Activated CD4-positive, alpha-beta T cell treated with anti-CD3 and anti-CD28 coated beads for 1 hour (primary cell): Measurements from ENCODE around the gene ZC3H12D.
"Not testable (repeated sequence)": the region's sequence is repeated elsewhere in the genome, so short reads cannot be mapped to it uniquely, and the experiment has no call there.

Experiments used
- DNase-seq: peaks from one replicate; pipeline ENCODE4 v3.0.0-alpha.2; 2020

Gene ZC3H12D

DNA sequence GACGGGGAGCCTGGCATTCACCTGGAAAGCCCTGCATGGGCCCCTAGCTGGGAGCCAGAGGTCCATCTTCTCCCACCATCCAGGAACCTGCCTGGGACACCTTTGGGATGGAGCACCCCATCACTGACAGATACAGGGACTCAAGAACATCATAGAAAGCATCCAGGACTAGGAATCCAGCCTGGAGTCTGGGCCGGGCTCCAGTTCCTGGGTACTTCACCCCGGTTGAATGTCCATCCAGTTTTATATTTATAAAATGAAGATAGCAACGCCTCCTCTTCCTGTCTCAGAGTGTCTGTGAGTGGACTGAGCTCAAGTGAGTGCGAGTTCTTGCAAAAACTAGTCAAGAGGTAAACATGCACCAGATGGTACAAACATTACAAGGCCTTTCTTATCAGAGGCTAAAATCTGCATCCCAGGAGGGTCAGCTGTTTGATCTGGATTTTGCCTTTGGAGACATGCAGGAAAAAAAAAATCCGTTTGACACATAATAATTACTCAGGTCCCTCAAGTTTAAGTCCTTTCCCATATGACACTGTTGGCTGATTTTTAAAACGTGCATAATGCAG, 27.4 kb downstream of the ZC3H12D start:
- no peak for DNase-seq

DNA sequence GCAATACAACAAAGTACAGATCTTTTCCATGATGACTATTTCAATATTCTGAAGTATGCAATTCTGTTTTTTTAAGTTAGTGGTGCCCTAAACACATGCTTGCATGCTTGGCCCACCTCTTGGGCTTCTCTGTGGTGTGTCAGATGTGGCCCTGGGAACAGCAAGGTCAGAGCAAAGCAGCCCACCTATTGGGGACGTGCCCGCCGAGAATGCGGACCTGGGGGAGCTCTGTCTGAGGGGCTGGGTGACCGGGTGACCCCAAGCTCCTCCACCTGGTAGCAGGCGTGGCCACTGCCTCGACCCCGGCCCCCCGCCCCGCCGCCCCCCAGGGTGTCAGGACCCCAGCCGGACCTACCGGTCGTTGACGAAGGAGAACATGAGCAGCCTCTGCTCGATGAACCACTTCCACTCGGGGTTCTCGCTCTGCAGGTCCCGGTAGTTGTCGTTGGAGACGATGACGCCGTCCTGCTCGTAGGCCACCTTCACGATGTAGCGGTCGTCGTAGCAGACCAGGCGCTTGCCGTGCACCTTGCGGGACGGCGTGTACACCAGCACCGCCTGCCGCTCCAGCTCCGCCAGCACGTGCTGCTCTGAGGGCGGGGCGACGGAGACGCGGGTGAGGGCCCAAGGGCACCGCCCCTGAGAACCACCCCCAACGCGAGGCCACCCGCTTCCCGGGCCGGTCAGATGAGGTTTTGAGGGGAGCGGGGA, 28.3 kb downstream of the ZC3H12D start:
- no peak for DNase-seq

DNA sequence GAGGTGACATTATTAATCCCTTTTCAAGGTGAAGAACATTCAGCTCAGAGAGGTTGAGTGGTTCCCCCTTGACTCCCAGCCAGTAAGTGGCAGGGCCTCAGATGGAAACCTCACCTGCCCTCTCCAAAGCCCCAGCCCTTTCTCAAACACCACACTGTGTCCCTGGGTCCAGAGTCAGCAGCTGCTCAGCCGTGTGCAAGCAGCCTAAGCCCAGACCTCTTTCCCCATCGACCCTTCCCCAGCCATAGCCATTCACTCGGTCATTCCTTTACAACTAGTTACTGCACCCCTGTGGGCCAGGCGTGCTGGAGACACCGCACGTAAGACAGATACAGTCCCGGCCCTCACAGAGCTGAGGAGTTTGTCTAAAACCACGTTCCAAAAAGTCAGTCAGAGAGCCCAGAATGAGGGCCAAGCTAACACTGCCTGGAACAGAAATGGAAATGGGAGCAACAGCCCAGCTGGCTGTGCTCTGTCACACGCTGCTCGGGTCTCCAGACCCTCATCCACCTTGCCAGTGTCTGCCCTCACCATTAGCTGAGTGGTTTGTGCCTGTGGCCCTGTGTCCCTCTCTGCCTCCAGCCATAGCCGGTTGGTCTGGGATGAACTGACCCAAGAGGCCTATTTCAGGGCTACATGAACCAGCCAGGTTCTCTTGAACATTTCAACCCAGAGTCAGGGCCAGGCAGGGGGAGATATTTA, 29.6 kb downstream of the ZC3H12D start:
- no peak for DNase-seq

DNA sequence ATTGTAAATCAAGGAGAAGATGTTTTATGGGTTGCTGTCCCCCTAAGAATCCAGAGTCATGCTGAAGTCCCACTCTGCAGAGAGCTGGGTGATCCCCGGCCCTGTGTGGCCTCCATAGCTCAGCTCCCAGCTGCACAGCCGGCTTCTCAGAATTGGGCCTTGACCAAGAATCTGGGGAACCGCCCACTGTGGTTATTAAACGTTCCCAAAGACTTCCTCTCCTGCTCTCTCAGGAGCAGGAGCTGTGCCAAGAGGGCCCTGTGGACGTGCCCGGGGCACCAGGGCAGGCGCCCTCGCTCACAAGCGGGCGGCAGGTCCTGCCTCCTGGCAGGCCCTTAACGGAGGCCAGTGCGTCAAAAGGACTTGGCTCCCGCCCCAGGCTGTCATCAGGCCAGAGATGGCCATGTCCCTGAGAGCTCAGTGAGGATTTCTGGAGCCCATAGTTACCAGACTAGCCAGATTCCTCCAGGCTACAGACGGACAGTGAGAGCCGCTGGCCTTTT, 30.4 kb downstream of the ZC3H12D start:
- DNase-seq = no peak

DNA sequence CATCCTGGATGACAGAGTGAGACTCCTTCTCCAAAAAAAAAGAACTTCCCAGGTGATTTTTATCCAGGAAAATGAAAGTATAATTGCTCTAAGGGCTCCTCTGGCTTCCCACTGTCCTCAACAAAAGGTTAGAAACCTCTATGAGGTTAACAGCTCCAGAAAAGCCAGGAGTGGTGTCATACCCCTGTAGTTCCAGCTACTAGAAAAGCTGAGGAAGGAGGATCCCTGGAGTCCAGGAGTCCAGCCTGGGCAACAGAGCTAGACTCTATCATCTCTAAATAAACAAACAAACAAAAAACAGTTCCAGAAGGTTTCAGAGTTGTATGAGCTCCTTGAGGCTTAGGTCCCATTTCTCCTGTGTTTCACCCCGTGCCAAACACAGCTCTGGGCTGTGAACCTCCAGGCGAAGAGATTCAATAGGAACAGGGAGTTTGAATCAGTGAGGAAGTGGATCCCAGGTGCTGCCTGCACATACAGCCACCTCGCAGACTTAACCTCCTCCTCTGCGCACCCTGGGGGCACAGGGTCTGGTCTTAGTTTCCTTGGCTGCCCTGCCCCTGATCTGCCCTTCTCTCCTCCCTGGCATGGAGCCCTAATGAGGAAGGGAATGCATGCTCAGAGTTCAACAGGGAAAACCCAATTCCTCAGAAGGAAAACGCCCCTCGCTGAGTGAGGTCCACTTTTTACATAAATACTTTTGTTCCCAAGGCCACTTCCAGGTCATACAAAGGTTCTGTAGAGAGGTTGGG, 31.0 kb downstream of the ZC3H12D start:
- no peak for DNase-seq

DNA sequence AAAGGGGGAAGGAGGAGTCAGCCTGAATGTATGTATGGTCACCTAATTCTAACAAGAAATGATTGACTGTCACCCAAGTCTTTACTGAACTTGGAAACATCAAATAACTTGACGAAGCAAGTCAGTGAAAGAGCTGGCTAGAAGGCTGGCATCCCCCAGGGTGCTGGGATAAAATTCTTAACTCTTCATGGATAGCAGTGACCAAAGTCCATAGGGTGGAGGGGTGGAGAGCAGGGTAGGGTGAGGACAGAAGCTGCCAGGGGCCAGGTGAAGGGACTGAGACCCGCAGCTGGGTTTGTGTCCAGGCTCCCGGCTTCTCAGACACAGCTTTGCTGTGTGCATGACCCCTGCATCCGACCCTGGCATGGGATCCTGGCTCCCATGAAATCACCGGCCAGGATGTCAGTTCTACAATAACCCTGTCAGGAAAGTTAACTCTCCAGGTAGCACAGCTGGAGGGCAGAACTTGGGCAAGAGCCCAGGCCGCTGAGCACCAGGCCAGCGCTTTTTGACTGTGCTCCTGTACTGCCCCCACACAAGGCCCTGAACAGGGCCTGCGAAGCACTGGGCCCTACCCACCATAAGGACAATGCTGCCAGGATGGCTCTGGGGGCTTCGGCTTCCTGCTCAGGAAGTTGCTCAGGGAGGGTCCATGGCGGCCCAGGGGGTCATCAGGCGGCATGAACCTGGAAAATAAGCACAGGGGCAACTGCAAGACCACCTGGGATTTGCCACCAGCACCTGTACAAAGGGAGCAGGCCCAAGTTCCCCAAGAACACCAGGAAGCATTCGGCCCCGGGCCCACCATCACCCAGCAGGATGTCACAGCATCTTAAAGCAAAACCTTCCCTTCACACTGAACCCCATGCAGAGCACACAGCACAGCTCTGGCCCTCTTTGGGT, 32.5 kb downstream of the ZC3H12D start:
- no peak for DNase-seq

DNA sequence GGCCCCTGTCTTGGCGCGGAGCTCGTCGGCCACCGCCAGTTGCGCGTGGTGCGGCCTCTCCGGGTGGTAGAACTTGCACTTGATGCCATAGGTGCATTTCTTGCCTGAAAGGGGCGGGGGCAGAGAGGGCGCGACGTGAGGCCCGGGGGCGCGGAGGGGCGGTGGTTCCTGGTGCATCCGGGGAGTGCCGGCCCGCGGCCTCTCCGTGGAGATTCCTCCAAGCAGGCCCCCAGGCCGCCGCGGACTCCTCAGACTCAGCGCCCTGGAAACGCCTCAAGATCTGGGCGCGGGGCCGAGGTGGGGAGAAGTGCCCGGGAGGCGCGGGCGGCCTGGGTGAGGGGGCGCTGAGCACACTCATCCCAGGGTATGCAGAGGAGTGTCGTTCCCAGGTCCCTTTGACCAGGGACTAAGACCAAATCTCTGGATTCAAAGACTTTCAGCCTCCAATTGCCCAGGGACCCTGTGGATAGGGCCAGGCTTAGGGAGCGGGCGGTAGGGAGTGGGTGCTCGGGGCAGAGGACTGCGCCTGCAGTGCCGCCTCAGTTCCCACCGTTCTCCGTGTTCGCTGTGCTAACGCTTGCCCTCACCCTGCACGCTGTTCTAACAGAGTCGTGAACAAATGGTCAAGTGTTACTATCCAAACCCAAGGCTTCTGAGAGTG, 33.3 kb downstream of the ZC3H12D start:
- no peak for DNase-seq

DNA sequence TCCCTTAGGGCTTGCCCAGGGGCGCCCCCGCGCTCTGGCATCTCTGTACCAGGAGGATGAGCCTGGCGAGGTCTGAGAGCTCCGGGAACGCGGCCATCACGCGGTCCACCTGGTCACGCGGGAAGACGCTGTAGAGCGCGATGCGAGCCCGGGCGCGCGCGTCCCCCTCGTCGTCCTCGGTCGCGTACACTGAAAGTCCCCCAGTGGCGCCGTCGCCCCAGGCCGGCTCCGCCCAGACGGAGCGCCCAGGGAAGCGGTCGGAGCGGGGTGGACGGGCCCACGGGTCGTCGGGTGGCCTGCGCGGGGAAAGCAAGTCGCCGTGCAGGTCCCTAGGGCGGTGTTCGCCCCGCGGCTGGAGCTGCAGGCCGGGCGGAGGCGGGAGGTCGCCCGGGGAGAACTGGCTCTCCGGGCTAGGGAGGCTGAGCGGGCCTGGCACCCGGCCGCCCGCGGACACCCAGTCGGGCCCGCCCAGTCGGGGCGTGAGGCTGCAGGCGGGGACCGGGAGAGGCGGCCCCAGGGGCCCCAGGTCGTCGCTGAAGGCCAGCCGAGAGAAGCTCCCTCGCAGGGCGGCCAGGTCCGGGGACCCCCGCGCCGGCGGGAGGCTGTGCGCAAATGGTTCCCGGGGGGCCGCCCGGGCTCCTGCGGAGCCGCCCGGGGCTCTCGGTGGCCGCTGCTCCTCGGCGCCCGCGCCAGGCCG, 34.0 kb downstream of the ZC3H12D start:
- DNase-seq = no peak

DNA sequence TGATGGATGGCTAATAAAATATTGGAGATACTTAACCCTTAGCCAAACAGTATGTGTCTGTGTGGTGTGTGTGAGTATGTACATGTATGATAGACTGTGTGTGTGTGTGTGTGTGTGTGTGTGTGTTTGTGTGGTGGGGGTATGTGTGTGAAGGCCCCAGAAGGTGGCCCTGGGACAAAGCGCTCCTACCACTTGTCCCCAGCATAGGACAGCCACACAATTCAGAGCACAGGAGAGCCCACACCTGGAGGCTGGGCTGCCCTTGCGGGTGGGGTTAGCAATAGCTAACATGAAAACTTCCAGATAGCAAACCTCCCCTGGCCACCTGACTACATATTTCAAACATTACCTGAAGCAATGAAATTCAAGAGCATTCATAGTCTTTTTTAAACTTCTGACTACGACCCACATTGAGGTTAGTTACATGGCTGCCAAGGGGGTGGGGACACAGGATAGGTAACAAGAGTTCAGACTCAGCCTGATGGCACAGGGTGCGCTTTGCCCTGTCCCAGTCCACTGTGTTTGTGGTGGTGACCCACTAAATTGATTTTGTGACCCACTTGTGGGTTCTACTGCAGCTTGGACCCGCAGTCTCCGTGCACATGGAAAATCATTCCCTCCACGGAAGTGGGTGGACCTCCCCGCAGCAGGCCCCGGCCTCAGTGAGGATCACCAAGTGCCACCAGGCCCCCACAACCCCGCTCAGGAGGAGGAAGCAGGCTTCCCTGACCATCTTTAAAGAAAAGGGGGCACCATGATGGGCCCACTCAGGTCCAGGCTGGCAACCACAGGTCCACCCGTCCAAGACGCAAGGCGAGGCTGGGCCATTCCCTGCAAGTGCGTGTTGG, 34.8 kb downstream of the ZC3H12D start:
- no peak for DNase-seq

DNA sequence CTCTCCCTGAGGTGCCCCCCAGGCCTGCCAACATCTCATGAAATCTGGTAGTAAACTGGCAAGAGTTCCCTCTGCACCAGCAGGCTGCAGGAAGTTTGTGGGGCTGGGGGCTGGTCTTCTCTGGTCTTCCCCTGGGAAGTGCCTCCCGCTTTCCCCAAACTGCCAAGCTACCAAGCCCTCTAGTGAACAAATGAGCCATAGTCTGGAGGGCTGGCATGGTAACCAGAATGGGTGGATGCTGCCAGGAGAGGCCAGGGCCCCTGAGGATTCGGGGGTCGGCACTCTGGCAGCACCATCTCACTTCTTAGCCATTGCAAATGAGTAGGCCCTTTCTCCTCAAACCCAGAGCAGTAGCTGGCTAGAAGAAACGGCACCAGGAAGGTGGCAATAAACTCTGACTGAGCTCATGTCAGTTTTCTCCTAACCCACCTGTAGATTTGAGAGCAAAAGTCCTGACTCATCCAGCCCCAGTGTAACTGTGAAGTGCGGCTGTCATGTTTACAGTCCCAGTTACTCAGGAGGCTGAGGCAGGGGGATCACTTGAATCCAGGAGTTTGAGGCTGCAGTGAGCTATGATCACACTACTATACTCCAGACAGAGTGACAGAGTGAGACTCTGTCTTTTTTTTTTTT, 35.9 kb downstream of the ZC3H12D start:
- no peak for DNase-seq

DNA sequence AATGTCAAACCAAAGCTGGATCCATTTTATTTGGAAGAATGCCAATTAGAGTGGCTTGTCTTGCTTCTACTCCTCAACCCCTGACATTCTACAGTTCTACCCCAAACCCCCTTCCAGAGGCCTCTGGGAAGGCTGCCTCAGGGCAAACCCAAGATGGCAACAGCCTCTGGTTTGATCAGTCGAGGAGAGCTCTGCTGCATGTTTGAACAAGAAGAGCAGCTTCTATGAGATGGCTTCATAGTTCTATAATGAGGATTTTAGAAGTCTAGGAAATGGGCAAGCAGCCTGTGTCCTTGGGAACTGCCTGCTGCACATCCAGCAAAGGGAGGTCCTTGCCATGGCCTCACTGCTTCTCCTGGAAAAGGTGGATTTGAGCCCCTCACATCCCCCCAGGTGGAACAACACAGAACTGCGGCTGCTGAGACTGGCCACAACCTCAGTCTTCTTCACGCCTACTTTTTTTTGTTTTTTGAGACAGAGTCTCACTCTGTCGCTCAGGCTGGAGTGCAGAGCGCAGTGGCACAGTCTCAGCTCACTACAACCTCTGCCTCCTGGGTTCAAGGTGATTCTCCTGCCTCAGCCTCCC, 37.9 kb downstream of the ZC3H12D start:
- no peak for DNase-seq

DNA sequence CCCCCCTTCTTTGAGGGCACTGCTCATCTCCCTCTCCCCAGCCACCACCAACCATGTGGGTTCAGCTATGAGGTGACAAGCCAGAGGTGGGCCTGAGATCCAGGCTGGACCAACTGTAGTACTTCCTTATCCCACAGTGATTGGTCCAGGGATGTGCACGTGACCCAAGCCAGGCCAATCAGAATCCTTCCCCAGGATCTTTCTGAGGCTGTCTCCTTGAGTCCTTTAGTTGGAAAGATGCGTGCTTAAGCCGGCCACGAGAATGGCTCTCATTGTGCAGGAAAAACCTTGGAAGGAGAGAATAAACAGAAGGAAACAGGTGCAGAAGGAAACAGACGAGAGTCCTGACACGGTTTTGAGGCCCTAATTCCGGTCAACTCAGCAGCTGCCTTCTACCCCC, 39.2 kb downstream of the ZC3H12D start:
- DNase-seq = no peak

DNA sequence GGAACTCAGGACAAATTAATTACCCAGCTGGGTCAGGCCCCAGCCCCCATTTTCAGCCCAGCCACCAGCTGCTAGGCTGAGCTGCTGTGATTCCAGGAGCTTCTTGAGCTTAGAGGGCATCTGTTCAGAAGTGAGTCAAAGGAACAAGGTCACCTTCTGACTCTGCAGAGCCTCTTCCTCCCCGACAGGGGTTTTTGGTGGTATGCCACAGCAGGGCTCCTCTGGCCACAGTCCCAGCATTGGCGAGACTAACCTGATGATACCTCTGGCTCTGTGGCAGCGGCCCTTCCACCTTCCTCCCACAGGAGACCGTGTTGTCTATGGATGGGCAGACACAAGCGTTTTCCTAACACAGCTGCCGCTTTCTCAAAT, 39.7 kb downstream of the ZC3H12D start:
- no peak for DNase-seq

DNA sequence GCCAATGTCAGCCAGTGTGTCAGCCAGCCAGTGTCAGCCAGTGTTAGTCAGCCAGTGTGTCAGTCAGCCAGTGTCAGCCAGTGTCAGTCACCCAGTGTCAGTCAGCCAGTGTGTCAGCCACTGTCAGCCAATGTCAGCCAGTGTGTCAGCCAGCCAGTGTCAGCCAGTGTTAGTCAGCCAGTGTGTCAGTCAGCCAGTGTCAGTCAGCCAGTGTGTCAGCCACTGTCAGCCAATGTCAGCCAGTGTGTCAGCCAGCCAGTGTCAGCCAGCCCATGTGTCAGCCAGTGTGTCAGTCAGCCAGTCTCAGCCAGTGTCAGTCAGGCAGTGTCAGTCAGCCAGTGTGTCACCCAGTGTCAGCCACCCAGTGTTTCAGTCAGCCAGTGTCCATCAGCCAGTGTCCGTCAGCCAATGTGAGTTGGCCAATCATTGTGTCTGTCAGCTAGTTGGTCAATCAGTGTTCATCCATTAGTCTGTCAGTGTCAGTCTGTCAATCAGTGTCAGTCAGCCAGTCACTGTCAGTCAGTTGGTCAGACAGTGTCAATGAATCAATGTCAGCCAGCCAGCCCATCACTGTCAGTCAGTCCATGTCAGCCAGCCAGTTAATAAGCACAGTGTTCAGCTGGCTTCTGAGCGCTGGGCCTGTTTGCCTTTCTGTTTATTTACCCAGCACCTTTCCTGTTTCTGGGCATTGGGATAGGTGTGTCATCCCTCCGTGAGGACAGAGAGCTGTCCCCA, 40.3 kb downstream of the ZC3H12D start:
- not testable (repeated sequence) for DNase-seq

DNA sequence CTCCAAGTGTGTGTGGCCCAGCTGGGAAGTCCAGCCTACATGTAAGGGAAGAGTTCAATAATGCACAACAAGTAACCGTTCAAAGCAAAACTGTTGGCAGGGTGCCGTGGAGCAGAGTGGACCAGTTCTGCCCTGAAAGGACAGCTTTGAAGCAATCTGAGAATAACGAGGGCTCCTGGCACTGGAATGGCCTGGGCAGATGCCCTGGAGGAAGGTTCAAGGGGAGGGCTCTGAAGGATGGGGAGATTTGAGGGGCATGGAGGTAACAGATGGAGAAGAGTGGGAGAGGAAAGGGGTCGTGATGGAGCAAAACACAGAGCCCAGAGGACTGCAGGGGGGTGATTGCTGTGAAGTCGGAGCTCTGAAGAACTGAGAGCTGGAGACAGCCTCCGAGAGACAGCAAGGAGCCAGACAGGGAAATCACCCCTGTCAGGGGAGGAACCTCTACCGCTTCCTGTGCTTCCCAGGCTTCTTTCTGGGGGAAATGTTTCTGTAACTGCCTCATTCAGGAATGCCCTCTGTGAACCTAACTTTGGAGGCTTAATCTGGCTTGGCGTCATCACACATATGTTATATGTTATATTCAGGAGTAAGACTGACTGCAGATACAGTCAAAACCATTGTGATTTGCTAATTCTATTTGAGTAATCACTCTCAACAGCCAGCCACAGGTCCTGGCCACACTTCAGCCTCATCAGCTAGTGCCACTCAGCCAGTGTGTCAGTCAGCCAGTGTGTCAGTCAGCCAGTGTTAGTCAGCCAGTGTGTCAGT, 41.2 kb downstream of the ZC3H12D start:
- no peak for DNase-seq

DNA sequence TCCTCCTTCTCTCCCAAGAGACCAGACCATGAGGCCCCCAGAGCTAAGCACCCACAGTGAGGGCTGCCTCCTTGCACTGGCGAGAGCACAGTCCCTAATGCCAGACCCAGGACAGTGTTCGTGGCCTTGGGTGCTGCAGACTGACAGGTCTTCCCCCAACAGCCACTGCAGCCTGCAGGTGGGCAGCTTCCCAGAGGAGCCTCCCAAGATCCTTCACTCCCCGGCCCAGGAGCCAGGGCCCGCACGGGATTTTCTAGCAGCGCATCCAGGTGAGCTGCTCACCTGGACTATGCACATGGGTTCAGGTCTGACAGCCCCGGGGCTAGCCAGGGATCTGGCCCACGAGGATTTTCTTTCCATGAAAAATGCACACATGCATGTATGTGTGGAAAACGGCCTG, 43.1 kb downstream of the ZC3H12D start:
- no peak for DNase-seq

DNA sequence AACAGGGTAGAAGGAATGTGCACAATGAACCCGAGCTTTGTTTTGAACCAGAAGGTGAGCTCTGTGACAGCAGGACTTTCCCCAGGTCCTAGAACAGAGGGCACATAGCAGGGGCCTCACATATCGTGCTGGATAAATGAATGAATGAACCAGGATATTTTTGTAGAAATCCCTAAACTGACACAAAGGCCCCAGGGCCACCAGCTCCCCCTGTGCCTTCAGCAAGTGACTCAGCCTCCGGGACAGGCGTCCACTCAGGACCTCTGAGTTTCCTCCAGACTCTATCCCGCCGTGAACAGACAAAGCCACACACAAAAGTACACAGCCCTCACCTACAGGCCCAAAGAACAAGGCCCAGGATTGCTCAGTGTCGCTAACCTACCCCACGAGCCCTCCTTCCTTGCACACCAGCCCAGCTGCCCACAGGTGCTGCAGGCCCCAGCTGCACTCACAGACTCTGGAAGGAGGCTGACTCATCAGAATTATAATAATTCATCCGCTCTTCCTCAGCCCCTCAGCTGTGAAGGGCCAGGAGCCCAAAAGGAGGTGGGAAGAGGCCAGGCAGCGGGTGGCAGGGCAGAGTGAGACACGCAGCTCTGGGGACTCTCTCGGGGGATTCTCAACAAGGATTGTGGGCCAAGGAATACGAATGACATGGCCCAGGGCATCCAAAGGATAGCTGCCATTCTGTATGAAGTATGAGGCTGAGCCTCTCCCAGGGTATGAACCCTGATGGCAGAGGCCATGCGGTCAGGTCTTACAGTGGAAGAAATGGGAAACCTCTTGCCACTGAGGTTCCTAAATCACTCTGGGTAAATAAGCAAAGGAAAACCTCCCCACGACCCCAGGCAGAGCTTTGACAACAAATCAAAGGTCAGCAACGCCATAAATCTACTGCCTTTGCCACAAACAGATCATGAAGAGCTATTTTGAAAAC, 43.8 kb downstream of the ZC3H12D start:
- DNase-seq = no peak
